ENCODE results near the gene CDKL1. TPM values are rescaled to one million over a fixed set of nuclear protein-coding genes. Genes with fewer than 3 reads are reported as not detected.

The CDKL1 gene
- polyA plus RNA-seq, 1 experiment, result 2.5 TPM

DNA sequence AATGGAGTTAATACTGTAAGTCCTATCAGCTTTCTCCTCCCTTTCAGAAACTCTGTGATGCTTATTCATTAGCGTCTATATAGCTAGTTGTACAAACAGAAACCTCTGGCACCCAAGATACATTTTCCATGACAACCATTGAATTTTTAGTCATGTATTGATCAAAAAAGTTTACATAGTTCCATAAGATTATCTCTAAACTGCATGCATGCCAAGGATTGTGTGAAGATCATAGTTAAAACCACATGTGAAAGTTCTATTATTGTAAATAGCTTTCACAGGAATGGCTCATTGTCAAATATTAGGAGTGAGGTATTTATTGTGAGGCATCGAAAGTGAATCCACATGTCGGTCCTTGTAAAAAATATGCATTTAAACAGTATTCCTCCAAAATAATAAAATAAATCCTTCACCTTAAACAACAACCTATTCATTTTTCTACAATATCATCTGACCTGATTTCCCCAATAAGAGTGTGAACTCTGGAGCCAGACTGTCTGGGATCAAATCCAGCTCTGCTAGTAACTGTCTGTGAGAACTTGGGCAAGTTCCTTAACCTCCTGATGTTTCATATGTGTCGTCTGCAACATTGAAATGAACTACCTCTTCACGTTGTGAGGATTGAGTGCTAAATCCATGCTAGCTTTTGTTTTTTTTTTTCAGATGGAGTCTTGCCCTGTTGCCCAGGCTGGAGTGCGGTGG lies 10.6 kb upstream of the CDKL1 start:
- TF ChIP-seq, protein P1, sequence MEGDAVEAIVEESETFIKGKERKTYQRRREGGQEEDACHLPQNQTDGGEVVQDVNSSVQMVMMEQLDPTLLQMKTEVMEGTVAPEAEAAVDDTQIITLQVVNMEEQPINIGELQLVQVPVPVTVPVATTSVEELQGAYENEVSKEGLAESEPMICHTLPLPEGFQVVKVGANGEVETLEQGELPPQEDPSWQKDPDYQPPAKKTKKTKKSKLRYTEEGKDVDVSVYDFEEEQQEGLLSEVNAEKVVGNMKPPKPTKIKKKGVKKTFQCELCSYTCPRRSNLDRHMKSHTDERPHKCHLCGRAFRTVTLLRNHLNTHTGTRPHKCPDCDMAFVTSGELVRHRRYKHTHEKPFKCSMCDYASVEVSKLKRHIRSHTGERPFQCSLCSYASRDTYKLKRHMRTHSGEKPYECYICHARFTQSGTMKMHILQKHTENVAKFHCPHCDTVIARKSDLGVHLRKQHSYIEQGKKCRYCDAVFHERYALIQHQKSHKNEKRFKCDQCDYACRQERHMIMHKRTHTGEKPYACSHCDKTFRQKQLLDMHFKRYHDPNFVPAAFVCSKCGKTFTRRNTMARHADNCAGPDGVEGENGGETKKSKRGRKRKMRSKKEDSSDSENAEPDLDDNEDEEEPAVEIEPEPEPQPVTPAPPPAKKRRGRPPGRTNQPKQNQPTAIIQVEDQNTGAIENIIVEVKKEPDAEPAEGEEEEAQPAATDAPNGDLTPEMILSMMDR (IDR thresholded peaks at IDR 0.05; ENCODE audit: insufficient read depth, low read depth, low read length), result no peak
- H3K36me3 ChIP-seq (ENCODE audit: control insufficient read depth, insufficient read depth, low read length), result no peaks in the 10 kb centered on the region
- no peak for DNase-seq (ENCODE audit: low read depth)
- H3K4me3 ChIP-seq (ENCODE audit: low read depth, low read length), result no peak overlapping the region
- ChIA-PET POLR2A (no interaction called here), CTCF (interaction anchor here (1.2 to 1.6 kb wide), 2 partner anchors 10 to 43 kb away, joined by 4 to 5 read pairs; partner anchors contain the start of gene CDKL1)
- no peaks in the 10 kb centered on the region for H3K27me3 ChIP-seq (ENCODE audit: control insufficient read depth, insufficient read depth, low read length)

DNA sequence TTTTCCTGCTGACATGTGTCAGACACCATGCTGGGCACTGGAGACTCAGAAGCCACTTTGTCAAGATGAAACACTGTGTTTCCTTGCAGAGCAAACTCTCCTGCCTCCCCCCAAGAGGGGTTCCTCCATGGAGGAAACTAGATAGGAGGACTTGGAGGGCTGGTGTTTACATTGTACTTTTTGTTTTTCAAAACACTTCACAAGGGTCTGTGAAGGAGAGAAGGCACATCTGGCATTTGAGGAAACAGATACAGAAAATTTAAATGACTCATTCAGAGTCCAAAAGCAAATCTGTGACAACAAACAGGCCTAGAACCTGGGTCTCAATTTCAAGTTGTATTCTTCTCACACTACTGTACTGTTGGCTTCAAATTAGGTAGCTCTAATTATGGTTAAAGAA lies 6.7 kb upstream of the CDKL1 start:
- ChIA-PET CTCF (interaction anchor here (0.6 kb wide), 1 partner anchor 55 kb away, joined by 3 read pairs; no protein-coding TSS in a partner anchor), POLR2A (no interaction called here)
- Histone ChIP-seq H3K27me3 (ENCODE audit: control insufficient read depth, insufficient read depth, low read length) (no peaks in the 10 kb centered on the region), H3K4me3 (ENCODE audit: low read depth, low read length) (no peak overlapping the region), H3K36me3 (ENCODE audit: control insufficient read depth, insufficient read depth, low read length) (no peaks in the 10 kb centered on the region)
- TF ChIP-seq, protein P1 (IDR thresholded peaks at IDR 0.05; ENCODE audit: insufficient read depth, low read depth, low read length), result no peak
- DNase-seq (ENCODE audit: low read depth), result no peak

DNA sequence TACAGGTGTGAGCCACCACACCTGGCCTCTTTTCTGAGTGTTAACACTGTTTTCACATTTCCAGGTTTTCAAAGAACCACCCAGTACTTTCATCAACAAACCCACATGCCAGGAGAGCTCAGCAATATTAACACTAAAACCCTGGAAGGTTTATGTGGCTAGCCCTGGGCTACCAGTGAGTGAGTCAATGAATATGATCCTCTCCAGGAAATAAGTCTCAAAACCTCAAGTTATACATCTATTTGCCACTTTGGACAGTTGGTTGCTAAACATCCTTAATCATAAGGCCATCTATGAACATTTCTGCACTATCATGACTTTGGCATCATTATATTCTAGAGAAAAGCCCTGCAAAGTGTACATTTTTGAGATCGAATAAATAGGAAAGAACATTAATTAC lies 6.3 kb upstream of the CDKL1 start:
- Histone ChIP-seq H3K27me3 (ENCODE audit: control insufficient read depth, insufficient read depth, low read length) (no peaks in the 10 kb centered on the region), H3K4me3 (ENCODE audit: low read depth, low read length) (no peak overlapping the region), H3K36me3 (ENCODE audit: control insufficient read depth, insufficient read depth, low read length) (no peaks in the 10 kb centered on the region)
- no peak for DNase-seq (ENCODE audit: low read depth)
- TF ChIP-seq, protein P1 (IDR thresholded peaks at IDR 0.05; ENCODE audit: insufficient read depth, low read depth, low read length), result no peak
- ChIA-PET CTCF (interaction anchor here (0.6 kb wide), 1 partner anchor 119 kb away, joined by 3 read pairs; no protein-coding TSS in a partner anchor), POLR2A (no interaction called here)

DNA sequence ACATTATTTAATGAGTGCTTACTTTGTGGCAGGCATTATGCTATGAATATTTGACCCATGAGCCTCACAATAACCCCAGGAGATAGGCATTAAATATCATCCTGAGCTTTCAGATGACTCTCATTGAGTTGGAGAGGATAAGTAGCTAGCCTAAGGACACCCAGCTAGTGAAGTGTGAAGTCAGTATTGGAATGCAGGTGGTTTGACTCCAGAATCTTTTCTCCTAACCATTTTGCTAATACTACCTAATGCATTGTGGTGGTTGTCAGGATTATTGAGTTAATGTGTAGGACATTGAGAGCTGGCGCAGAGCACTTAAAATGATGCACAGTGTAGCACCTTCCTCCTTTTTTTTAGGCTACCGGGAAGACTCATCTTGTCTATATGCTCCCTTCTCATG lies 3.8 kb upstream of the CDKL1 start:
- POLR2A ChIA-PET, result no interaction called here
- H3K27me3 ChIP-seq (ENCODE audit: control insufficient read depth, insufficient read depth, low read length), result no peaks in the 10 kb centered on the region
- CTCF ChIA-PET, result interaction anchor here (0.7 to 1.7 kb wide), 5 partner anchors 11 to 132 kb away, joined by 3 to 5 read pairs (median 3); partner anchors contain the start of genes DMAC2L, L2HGDH and MAP4K5
- no peak for DNase-seq (ENCODE audit: low read depth)
- H3K4me3 ChIP-seq (ENCODE audit: low read depth, low read length), result no peak overlapping the region
- H3K36me3 ChIP-seq (ENCODE audit: control insufficient read depth, insufficient read depth, low read length), result no peaks in the 10 kb centered on the region
- TF ChIP-seq, protein P1 (IDR thresholded peaks at IDR 0.05; ENCODE audit: insufficient read depth, low read depth, low read length), result no peak

DNA sequence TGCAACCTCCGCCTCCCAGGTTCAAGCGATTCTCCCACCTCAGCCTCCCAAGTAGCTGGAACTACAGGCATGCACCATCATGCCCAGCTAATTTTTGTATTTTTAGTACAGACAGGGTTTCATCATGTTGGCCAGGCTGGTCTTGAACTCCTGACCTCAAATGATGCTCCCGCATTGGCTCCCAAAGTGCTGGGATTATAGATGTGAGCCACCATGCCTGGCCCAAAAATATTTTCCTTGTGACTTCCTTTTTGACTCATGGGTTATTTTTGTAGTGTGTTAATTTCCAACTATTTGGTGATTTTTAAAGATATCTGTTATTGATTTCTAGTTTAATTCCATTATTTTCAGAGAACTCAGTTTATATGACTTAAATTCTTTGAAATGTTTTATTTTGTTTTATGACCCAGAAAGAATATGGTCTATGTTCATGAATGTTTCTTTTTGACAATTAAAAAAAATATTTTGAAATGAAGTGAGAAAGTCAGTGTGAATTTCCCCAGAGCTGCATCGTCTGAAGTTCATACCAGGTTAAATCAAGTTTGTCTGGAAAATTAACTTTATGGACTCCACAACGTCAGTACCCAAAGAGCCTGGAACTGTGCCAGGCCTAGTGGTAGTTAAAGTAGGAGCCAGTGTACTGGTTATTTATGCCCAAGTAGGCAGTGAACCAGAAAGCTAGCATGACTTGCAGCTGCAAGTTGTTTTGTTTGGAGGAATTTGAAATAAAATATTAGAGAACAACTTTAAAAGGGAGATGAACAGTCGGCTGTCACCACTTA lies 2.8 kb upstream of the CDKL1 start:
- no peaks in the 10 kb centered on the region for H3K27me3 ChIP-seq (ENCODE audit: control insufficient read depth, insufficient read depth, low read length)

More for the DNA sequence above, 2.8 kb upstream of the CDKL1 start:
- H3K4me3 ChIP-seq (ENCODE audit: low read depth, low read length), result no peak overlapping the region
- no peaks in the 10 kb centered on the region for H3K36me3 ChIP-seq (ENCODE audit: control insufficient read depth, insufficient read depth, low read length)
- DNase-seq (ENCODE audit: low read depth), result no peak
- ChIA-PET CTCF (interaction anchor here (0.8 to 1.7 kb wide), 2 partner anchors 12 to 82 kb away, joined by 3 to 5 read pairs; no protein-coding TSS in a partner anchor), POLR2A (no interaction called here)
- TF ChIP-seq, protein P1 (IDR thresholded peaks at IDR 0.05; ENCODE audit: insufficient read depth, low read depth, low read length), result no peak
